SK-N-MC (cell line): ENCODE data around the gene KCNT1.

Experiments used
- EZH2 ChIP-seq: fragments of 200-600 bp; sonication (generic); IDR thresholded peaks from one replicate; pipeline ENCODE4 v1.6.1; 2017; ENCODE audit warnings: antibody characterized with exemption
- FOXP2 ChIP-seq: optimal IDR thresholded peaks from 2 replicates; pipeline ENCODE3; 2011; ENCODE audit warnings: mild to moderate bottlenecking, moderate library complexity; ENCODE audit not compliant: insufficient read depth; ENCODE audit errors: extremely low read length, control extremely low read depth
- POLR2AphosphoS5 ChIP-seq: IDR thresholded peaks from 2 replicates; pipeline ENCODE4 v1.6.1; 2012; ENCODE audit warnings: mild to moderate bottlenecking, low read depth, low read length, borderline replicate concordance

- no peak for TF ChIP-seq EZH2
- TF ChIP-seq POLR2AphosphoS5: no peak
- no peak for TF ChIP-seq FOXP2
Measured at GRCh38 chr9:135690836-135691570, 11.0 kb upstream of the KCNT1 start.
